GM19463 (cell line): ENCODE measurements around the gene MAPK1IP1L.
A peak's percentile ranks its signal among the peaks of the same experiment; 100 is the strongest.
"Not testable (repeated sequence)": the region's sequence is repeated elsewhere in the genome, so short reads cannot be mapped to it uniquely, and the experiment has no call there.

Source experiments
- ATAC-seq: cut with Tn5 transposase; IDR thresholded peaks from one replicate; pipeline ENCODE4 v1.9.1; 2021; ENCODE audit warnings: mild to moderate bottlenecking, moderate library complexity; ENCODE audit not compliant: unreplicated experiment

Gene MAPK1IP1L

DNA sequence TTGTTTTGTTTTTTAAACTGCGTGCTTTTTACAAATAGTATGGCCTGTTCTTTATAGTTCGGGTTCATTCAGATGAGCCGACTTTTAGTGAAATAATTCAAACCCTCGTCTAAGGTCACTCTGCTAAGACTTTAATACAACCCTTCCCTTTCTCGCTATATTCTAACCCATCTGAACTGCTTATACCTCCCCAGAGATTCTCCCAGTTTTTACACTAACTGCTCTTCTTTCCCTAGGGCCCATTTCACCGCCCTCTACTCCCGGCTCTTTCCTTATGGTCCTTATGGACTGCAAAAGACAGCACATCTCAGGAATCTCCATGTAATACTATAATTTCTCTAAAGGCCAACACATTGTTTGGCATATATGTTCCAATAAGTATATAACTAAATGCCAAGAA, 2.1 kb downstream of the MAPK1IP1L start:
- ATAC-seq, result no peak

DNA sequence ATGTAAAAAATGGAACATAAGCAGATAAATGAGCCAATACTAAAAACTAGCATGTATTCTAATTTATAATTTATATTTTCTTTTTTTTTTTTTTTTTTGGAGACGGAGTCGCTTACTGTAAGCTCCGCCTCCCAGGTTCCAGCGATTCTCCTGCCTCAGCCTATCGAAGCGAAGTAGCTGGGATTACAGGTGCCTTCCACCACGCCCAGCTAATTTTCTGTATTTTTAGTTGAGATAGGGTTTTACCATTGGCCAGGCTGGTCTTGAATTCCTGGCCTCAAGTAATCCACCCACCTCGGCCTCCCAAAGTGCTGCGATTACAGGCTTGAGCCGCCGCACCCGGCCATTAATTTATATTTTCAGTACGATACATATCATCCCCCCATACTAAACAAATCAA, 2.7 kb downstream of the MAPK1IP1L start:
- ATAC-seq, result no peak

DNA sequence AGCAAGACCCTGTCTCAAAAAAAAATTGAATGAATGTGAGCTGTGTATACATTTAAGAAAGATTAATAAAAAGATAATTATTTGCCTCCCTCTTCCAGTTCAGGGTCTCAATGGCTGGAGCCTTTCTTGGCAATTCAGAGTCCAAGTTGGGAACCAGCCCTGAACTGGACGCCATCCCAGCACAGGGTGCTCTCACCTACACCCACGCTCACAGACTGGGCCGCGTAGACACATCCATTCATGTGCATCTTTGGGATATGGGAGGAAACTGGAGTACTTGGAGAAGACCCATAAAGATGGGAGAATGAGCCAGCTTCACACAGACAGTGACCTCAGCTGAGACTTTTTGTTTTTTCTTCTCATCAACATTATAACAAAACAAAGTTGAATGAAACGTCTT, 6.5 kb downstream of the MAPK1IP1L start:
- ATAC-seq, result no peak

- no peak for ATAC-seq
These were observed 7.9 kb downstream of the MAPK1IP1L start for GRCh38 chr14:55059333-55059732.

- ATAC-seq, result no peak
These were observed 11.3 kb downstream of the MAPK1IP1L start for GRCh38 chr14:55062517-55063351.

DNA sequence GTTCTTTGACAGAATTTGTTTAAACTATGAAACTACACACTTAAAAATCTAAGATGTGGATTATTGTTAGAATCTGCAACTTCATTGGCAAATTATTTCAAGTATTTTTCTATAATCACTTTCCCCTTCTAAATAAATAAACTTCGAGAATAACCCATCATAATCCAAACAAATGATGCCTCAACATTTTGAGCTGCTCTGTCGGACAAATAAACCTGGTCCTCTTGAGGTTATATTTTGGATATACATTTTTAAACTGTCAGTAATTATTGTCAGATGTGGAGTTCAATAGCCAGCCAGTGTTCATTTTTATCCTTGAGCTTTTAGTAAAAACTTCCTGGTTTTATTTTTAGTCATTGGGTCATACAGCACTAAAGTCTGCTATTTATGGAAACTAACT, 13.4 kb downstream of the MAPK1IP1L start:
- not testable (repeated sequence) for ATAC-seq

DNA sequence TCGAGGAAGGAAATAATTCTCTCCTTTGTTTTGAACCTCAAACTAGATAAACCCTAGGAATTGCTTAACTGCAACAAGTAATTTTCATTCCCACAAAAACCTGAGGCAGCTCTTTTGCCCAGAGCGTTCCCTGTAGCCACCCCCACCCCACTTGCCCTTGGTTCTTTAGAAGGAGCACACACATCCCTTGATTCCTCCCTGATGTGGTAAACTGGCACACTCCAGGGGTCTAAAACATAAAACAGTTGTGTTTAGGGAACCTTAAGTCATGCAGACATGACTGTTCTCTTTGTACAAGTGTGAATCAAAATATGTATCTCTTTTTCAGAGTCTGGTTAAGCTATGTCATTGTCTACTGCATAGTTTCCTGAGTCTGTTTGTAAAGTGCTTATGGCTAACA, 14.0 kb downstream of the MAPK1IP1L start:
- ATAC-seq, result no peak

GRCh38 chr14:55066223-55066622, 14.8 kb downstream of the MAPK1IP1L start:
- no peak for ATAC-seq

DNA sequence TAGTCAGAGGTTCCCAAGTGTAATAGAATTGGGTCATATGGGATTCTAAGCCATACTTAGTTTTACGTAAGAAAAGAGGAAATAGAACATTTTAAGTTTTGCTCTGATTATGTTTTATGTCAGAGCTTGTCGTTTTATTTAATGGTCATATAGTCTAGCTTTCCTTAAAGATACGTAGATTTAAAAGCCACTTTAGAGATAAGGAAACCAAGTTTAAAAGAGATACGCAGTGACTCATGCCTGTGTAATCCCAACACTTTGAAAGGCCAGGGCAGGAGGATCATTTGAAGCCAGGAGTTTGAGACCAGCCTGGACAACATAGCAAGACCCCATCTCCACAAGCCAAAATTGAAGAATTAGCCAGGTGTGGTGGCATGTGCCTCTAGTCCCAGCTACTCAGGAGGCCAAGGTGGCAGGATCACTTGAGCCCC, 19.5 kb downstream of the MAPK1IP1L start:
- no peak for ATAC-seq

GRCh38 chr14:55071870-55072640, 20.6 kb downstream of the MAPK1IP1L start:
- peak; percentile 53 for ATAC-seq

DNA sequence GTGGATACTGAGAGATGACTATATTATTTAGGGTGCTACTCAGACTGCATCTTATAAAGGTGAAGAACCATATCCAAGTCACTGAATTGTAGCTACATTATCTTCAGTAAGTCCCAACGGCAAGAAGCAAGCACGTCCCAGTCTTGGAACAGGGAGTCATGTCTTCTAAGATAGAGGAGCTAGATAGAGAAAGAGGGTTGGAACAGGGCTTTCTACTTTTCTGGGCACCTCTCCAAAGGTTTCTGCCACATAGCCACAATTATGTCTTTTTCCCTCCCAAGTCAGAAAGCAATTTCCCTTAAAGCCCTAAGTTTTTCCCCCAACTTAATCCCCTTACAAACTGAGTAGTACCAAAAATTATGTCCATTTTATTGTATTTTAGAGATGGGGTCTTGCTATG, 22.4 kb downstream of the MAPK1IP1L start:
- no peak for ATAC-seq

DNA sequence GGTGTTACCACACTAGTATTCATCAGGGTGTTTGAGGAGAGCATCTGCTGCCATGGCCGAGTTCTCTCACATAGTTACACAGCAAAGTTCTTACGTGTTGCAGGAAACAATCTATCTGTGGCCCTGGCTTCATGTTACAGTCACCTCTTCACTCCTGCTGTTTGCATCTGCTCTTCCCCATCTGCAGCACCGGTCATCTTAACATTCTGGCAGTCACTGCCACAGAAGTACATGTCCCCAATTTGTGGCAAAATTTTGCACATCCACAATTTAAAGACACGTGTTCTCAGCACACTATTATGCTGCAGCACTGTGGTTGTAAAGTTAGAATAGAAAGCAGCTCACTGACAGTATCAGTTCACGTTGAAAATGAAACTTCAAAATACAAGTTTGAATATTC, 23.2 kb downstream of the MAPK1IP1L start:
- ATAC-seq, result peak; percentile 38

DNA sequence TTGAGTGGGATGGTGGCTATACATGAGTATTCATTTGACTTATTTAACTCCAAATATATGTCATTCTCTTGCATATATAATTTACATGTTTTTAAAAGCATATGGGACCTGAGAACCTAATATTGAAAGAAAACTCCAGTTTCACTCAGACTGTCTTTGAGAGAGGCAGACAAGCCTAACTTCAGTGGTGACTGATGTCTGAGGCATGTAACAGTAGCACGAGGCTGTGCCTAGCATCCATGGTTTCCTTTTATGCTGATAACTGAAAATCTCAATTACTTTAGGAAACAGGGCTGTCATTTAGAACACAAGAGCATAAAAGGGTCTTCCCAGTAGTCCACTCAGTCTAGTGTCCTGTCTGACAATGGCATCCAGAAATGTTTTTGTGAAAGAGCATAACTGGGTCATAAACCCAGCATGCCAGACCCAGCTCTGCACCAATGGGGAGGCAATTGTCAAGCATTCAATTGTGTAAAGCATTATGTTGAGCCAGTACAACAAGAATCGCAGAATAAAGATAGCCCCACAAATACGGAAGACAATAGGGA, 24.3 kb downstream of the MAPK1IP1L start:
- ATAC-seq, result no peak

DNA sequence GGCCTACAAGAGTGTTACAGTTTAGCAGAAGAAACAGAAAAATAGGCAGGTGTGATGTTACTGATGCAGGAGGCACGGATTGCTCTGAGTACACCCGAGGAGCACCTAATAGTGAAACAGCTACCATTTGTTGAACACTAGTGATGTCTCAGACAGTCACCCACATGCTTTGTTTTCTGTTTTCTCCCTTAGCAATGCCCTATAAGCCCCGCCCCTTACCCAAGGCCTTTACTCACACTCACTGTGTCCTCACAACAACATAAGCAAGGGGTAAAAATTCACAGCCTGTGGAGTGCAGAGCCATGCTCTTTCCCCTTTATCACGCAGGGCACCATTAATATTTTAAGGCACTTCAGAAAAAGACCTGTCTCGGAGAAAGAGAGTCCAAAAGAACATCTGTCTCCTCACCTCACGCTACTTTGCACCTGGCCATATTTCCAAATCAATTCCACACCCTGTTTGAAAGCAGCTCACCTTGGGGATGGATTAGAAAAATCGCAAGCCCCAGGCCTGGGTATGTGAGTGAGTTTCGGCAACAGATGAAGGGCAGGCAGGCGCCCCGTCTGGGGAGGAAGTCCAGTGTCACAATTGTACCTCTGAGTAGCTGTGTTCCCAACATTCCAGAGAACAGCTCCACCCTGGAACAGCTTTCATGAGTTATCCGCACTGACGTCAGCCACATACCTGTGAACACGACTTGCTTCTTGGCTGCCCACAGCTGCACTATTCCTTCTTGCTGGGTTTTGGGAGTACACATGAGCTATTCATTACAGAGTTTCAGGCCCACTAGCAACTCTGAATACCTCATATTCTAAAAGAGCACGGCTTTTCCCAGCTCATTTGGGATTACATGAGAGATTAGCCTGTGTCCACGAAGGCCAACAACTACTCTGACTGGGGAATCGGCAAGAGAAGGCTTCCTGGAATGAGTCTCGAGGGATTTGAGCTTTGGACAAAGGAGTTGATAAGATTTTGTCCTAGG, 26.0 kb downstream of the MAPK1IP1L start:
- no peak for ATAC-seq

GRCh38 chr14:55079961-55080360, 28.5 kb downstream of the MAPK1IP1L start:
- not testable (repeated sequence) for ATAC-seq

DNA sequence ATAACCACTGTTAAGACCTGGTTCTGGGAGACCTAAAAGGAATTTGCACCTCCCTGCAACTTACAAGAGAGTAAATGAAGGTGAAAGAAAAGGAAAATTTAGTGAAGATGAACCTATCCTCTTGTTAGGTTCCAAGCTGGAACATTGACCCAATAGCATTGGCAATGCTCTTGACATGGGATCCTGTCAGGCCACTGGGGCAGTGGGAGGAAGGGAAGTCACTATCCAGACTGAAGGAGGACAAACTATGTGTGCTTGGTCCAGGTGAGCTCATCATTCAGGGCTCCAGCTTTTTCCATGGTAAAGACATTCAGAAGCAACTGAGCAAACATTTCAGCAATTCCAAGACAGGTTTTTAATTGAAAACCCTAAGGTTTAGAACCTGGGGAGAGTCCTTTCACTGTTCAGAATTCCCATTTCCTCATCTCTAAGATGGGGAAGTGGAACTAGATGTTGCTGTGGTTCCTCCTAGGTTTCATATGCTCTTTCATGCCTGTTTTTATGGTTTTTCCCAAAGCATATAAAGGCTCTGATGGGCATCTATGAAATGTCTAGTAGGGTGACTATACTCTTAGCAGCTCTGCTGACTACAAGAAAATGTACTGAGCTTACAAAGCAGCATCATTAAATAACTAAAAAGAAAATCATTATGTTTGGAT, 33.1 kb downstream of the MAPK1IP1L start:
- ATAC-seq, result no peak

- ATAC-seq, result no peak
These were observed 33.7 kb downstream of the MAPK1IP1L start for GRCh38 chr14:55085060-55085660.

- no peak for ATAC-seq
These were observed 35.5 kb downstream of the MAPK1IP1L start for GRCh38 chr14:55086938-55087337.

- ATAC-seq, result no peak
These were observed 36.9 kb downstream of the MAPK1IP1L start for GRCh38 chr14:55088356-55088755.

DNA sequence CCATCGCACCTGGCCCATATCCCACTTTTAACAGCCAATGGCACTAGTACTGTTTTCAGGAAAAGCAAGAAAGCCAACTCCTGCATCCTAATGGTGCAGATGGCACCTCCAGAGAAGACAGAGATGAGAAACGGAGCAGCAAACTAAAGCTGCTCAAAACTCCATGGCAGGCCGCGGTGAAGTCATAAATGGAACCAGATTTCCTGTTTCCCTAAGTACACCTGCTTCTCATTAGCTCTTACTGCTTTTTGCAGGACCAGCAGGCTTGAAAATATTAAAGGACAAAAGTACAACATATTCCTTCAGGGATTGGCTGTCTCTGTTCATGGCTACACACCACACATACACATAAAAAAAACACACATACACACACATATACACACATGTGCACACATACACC, 40.9 kb downstream of the MAPK1IP1L start:
- no peak for ATAC-seq
